K562 (cell line): ENCODE measurements around the gene IGSF23. TPM values are rescaled to one million over a fixed set of nuclear protein-coding genes. Genes with fewer than 3 reads are reported as not detected.

ENCODE experiments used
- CBX1 ChIP-seq: sonication (generic); IDR thresholded peaks from 2 replicates; pipeline ENCODE4 v1.6.1; 2016; ENCODE audit warnings: antibody characterized with exemption, low read depth, mild to moderate bottlenecking
- CCNT2 ChIP-seq: IDR thresholded peaks from 2 replicates; pipeline ENCODE4 v1.6.1; 2011; ENCODE audit warnings: borderline replicate concordance, low read depth, mild to moderate bottlenecking, moderate library complexity, mixed read lengths, low read length; ENCODE audit not compliant: insufficient read length; ENCODE audit errors: extremely low read depth
- HNRNPLL ChIP-seq: fragments of 200-400 bp; formaldehyde crosslinking; IDR thresholded peaks from 2 replicates; pipeline ENCODE4 v1.6.1; 2017; ENCODE audit warnings: low read length, low read depth, mild to moderate bottlenecking; ENCODE audit not compliant: poor library complexity, severe bottlenecking
- MXD1 ChIP-seq: fragments of 250-450 bp; sonication (Bioruptor Pico); IDR thresholded peaks from 2 replicates; pipeline ENCODE4 v1.8.0; 2021; ENCODE audit warnings: borderline replicate concordance, mild to moderate bottlenecking, moderate library complexity; ENCODE audit not compliant: poor library complexity, severe bottlenecking
- ZBTB11 ChIP-seq, 3 experiments: fragments of 200-800 bp in 1 of 3; fragments of 250-450 bp in 1 of 3; fragments of 450-650 bp in 1 of 3; sonication (Bioruptor Pico) in 1 of 3; sonication (Bioruptor generic) in 1 of 3; formaldehyde crosslinking in 1 of 3; IDR thresholded peaks; 2 replicates each; pipeline versions ENCODE4 v1.6.1 to v1.8.0; 2016 to 2022; ENCODE audit warnings: mild to moderate bottlenecking in 2 of 3, missing genetic modification characterization in 2 of 3, missing compliant biosample characterization in 1 of 3, moderate library complexity in 1 of 3
- ZNF444 ChIP-seq: fragments of 250-450 bp; sonication (Bioruptor Pico); IDR thresholded peaks from 2 replicates; pipeline ENCODE4 v1.4.0; 2020; ENCODE audit warnings: mild to moderate bottlenecking, moderate library complexity
- ZNF589 ChIP-seq: fragments of 200-800 bp; sonication (Bioruptor generic); IDR thresholded peaks from 2 replicates; pipeline ENCODE4 v1.6.1; 2016; ENCODE audit warnings: low read depth, missing genetic modification characterization, missing compliant biosample characterization
- ZNF699 ChIP-seq: fragments of 250-450 bp; sonication (Bioruptor Pico); IDR thresholded peaks from 2 replicates; pipeline ENCODE4 v1.8.0; 2021; ENCODE audit warnings: mild to moderate bottlenecking, moderate library complexity; ENCODE audit not compliant: insufficient replicate concordance
- ZNF79 ChIP-seq: fragments of 250-450 bp; sonication (Bioruptor Pico); IDR thresholded peaks from 2 replicates; pipeline ENCODE4 v1.4.0; 2020; ENCODE audit warnings: low read depth, mild to moderate bottlenecking, moderate library complexity
- polyA plus RNA-seq, 8 experiments: library from polyadenylated mRNA; depleted of rRNA in 4 of 8; stranded (reverse) in 5 of 8; unstranded in 3 of 8; fragments of >200 nt; fragmentation: Nextera tagmentation in 2 of 8; fragmentation: Illumina TruSeq in 1 of 8; extraction: Ambion mirVana in 2 of 8; extraction: Trizol in 1 of 8; gene quantifications; 2 replicates each; pipeline versions ENCODE4 v1.2.1 to v1.2.3, GENCODE V29; 2011 to 2014; ENCODE audit warnings: inconsistent platforms in 1 of 8, missing spikeins in 1 of 8
- total RNA-seq, 7 experiments: library from RNA; depleted of rRNA in 6 of 7; stranded (reverse); fragments of >200 nt in 6 of 7; fragmentation: Illumina TruSeq in 2 of 7; extraction: Trizol in 2 of 7; gene quantifications; 2 replicates each; pipeline versions ENCODE4 v1.2.1 to v1.2.3, GENCODE V29; 2011 to 2021; ENCODE audit warnings: low replicate concordance in 1 of 7
- TF ChIP-seq, protein P1 (sequence below): fragments of 250-450 bp; sonication (Bioruptor Pico); IDR thresholded peaks from 2 replicates; pipeline ENCODE4 v1.8.0; 2022; ENCODE audit warnings: moderate library complexity, mild to moderate bottlenecking, inconsistent platforms
- TF ChIP-seq, protein P2 (sequence below): fragments of 450-650 bp; IDR thresholded peaks from 2 replicates; pipeline ENCODE4 v1.7.1; 2018; ENCODE audit warnings: mild to moderate bottlenecking, low read depth; ENCODE audit not compliant: partially characterized antibody

The IGSF23 gene
- total and polyA plus RNA-seq, 9 of the 15 experiments (the other 6 are each of a cell fraction or from before 2014, with no cell fraction given) = not detected

DNA sequence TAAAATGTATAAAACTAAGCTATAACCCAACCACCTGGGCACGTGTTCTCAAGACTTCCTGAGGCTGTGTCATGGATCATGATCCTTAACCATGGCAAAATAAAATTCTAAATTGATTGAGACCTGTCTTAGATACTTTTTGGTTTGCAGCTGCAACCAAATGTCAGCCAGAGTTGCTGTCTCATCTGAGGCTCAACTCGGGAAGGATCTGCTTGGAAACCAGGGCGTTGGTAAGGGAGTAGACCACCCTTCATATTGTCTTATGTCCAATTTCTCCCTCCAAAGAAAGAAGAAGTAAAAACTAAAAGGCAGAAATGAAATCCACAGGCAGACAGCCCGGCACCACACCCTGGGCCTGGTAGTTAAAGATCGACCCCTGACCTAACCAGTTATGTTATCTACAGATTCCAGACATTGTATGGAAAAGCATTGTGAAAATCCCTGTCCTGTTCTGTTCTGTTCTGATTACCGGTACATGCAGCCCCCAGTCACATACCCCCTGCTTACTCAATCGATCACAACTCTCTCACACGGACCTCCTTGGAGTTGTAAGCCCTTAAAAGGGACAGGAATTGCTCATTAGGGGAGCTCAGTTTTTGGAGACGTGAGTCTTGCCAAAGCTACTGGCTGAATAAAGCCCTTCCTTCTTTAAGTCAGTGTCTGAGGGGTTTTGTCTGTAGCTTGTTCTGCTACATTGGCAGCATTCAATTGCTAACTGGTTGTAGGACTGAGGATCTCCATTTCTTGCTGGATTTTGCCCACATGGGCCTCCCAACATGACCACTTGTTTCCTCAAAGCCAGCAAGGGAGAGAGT lies 22.9 kb upstream of the IGSF23 start (continued):
- TF ChIP-seq, protein P1, sequence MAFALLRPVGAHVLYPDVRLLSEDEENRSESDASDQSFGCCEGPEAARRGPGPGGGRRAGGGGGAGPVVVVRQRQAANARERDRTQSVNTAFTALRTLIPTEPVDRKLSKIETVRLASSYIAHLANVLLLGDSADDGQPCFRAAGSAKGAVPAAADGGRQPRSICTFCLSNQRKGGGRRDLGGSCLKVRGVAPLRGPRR (CRISPR knock-in tag) = no peak
- TF ChIP-seq, protein P2, sequence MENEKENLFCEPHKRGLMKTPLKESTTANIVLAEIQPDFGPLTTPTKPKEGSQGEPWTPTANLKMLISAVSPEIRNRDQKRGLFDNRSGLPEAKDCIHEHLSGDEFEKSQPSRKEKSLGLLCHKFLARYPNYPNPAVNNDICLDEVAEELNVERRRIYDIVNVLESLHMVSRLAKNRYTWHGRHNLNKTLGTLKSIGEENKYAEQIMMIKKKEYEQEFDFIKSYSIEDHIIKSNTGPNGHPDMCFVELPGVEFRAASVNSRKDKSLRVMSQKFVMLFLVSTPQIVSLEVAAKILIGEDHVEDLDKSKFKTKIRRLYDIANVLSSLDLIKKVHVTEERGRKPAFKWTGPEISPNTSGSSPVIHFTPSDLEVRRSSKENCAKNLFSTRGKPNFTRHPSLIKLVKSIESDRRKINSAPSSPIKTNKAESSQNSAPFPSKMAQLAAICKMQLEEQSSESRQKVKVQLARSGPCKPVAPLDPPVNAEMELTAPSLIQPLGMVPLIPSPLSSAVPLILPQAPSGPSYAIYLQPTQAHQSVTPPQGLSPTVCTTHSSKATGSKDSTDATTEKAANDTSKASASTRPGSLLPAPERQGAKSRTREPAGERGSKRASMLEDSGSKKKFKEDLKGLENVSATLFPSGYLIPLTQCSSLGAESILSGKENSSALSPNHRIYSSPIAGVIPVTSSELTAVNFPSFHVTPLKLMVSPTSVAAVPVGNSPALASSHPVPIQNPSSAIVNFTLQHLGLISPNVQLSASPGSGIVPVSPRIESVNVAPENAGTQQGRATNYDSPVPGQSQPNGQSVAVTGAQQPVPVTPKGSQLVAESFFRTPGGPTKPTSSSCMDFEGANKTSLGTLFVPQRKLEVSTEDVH = no peak
- TF ChIP-seq CBX1 = no peak
- TF ChIP-seq CCNT2 = peak; percentile 82
- TF ChIP-seq ZNF444 (CRISPR knock-in tag) = no peak
- no peak for TF ChIP-seq MXD1 (CRISPR knock-in tag)
- no peak for TF ChIP-seq HNRNPLL
- no peak for TF ChIP-seq ZNF699 (CRISPR knock-in tag)
- TF ChIP-seq ZNF589 (CRISPR knock-in tag) = peak; percentile 67; the same call in 1 of the 2 replicates
- peak in 1 of 3 experiments; percentile 50; a peak in 1 of 6 replicates for TF ChIP-seq ZBTB11 (CRISPR knock-in tag; IDR thresholded peaks at IDR 0.05)
- peak; percentile 73; the same call in 1 of the 2 replicates for TF ChIP-seq ZNF79 (CRISPR knock-in tag)
